Myocyte (in vitro differentiated cells): Measurements from ENCODE around the gene TMEM208. TPM values are rescaled to one million over a fixed set of nuclear protein-coding genes. Genes with fewer than 3 reads are reported as not detected.
A peak's percentile ranks its signal among the peaks of the same experiment; 100 is the strongest.

Source experiments
- DNase-seq: peaks from one replicate; pipeline ENCODE4 v3.0.0-alpha.2; 2012; ENCODE audit warnings: low read depth
- total RNA-seq: library from RNA; depleted of rRNA; stranded (reverse); fragments of >200 nt; gene quantifications from 2 replicates; pipeline ENCODE4 v1.2.3, GENCODE V29; 2014

Gene TMEM208
- total RNA-seq, 1 donor from 2014 or later = 31.6 TPM

DNA sequence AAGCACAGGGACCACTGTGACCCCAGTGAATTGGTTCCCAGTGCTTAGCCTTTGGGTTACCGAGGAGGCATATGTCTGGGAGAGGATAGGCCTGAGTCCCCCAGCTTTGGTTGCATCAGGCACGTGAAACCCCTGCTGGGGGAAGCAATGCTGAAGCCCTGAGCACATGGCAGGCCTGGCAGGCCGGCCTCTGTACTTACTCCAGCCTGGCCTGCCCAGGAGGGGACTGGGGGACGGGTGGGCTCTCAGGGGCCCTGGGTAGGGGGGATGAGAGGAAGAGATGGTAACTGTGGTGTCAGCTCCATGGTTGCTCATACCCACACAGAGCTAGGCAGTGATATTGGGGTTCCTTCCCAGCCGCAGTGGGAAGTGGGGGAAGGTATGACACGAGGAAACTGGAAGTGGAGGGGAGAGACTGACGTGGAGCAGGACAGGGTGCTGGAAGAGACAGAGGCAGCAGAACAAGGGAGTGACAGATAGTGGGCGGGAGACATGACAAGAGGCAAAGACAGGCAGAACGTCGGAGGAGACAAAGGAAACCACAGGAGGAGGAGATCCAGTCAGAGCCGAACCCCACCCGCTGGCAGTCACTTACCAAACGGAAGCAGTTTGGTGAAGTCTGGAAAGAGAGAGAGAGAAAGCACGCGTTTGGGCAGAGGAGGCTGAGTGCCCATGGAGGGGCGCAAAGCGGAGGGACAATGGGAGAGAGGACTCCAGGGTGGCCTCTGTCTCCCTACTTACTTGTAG is 9.1 kb downstream of the TMEM208 start:
- DNase-seq = no peak

- DNase-seq = no peak
These were observed 9.8 kb downstream of the TMEM208 start for GRCh38 chr16:67236563-67237395.

GRCh38 chr16:67237396-67238277 is 10.7 kb downstream of the TMEM208 start:
- DNase-seq = no peak

DNA sequence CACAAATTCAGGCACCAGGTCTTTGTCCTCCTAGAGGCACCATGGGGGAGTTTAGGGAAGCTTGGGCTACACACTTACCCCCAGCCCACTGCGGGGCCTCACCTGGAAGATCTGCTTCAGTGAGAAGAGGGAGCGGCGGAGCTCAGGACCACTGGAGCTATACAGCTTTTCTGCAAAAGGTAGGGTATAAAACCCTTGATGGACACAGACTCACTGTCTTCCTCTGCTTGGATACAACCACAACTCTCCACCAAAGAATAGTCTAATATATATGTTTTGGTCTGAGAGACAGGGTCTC is 11.3 kb downstream of the TMEM208 start:
- no peak for DNase-seq

GRCh38 chr16:67238806-67239470 is 12.0 kb downstream of the TMEM208 start:
- DNase-seq = no peak

GRCh38 chr16:67240506-67240905 is 13.6 kb downstream of the TMEM208 start:
- no peak for DNase-seq

DNA sequence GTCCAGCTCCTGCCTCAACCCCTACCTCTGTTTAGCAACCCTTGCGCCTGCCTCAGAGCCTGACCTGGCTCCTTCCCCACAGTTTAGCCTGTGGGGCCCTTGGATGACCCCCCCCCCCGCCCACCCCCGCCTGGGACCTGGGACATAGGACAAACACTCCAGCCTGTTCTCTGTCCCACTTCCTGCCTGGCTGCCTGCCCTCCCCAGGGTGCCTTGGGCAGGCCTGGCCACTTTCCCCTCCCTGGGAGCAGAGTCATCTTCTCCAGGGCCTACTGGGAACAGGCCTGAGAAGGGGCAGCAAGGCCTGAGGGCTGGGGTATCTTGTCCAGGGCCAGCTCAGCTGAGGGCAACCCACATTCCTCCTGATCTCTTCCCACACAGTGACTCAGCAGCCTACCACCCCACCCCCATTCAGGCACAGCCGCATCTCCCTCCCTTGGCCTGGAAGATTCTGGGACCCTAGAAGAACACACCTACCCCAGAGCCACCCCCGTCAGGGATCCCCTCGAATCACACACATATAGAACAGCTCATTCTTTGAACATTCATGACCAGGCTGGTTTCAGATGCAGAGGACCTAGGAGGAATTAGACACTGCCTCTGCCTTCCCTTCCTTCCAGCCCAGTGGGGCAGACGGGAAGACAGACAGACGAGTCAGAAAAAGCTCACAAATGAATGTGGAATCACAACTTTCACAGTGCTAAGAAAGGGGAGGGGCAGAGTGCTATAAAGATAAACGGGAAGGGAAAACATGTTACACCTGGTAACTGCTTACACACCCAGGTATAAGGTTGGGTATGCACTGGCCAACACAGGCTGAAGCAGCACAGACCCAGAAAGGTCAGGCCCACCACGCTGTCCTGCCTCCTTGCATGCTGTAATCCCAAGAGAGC is 14.3 kb downstream of the TMEM208 start:
- peak; percentile 92 for DNase-seq

- DNase-seq = no peak
These were observed 15.3 kb downstream of the TMEM208 start for GRCh38 chr16:67242138-67242730.

GRCh38 chr16:67243481-67243880 is 16.6 kb downstream of the TMEM208 start:
- no peak for DNase-seq

- peak; percentile 98 for DNase-seq
These were observed 17.7 kb downstream of the TMEM208 start for GRCh38 chr16:67244387-67245185.

DNA sequence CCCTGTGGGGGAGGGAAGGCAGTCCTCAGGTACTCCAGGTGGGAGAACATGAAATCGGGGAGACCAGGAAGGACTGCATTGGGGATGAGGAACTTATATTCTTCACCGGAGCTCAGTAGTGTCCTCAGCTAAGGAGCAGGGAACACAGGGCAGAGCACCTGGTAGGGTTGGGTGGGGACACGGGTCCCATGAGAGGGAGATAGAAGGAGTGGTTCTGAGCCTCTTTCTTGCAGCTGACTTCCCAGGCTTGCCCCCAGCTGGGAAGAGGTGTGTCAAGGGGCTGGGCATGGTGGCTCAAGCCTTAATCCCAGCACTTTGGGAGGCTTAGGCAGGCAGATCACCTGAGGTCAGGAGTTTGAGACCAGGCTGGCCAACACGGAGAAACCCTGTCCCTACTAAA is 18.3 kb downstream of the TMEM208 start:
- no peak for DNase-seq

- no peak for DNase-seq
These were observed 18.7 kb downstream of the TMEM208 start for GRCh38 chr16:67245674-67246080.

DNA sequence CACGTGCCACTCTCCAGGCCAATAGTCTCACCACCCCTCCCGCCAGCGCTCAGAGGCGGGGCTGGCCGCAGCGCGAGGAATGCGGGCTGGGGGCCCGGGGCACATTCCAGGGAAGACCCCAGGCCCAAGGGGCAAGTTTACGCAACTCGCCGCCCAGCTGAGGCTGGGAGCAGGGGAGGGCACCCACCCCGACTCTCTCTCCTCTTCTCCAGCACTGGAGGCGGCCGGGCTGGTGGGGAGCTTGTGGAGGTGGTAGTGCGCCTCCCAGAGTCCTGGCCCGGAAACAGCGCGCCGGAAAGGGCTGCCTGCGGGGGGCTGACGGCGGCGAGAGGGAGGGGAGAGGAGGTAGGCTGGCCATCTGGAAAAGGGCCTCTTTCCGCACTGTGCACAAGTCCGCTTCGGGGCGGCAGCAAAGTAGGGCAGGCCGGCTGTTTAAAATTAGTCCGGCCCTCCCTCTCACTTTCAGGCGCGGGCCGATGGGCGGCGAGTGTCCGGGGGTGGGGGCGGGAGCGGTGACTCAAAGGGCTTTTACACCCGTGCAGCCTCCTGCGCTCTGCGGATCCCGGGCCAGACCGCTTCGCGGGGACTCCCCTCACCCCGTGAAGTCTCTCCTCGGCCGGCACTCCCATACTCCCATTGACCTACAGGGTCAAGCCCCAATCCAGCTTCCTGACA is 19.3 kb downstream of the TMEM208 start:
- peak; percentile 87 for DNase-seq

GRCh38 chr16:67246756-67247191 is 19.8 kb downstream of the TMEM208 start:
- DNase-seq = no peak

DNA sequence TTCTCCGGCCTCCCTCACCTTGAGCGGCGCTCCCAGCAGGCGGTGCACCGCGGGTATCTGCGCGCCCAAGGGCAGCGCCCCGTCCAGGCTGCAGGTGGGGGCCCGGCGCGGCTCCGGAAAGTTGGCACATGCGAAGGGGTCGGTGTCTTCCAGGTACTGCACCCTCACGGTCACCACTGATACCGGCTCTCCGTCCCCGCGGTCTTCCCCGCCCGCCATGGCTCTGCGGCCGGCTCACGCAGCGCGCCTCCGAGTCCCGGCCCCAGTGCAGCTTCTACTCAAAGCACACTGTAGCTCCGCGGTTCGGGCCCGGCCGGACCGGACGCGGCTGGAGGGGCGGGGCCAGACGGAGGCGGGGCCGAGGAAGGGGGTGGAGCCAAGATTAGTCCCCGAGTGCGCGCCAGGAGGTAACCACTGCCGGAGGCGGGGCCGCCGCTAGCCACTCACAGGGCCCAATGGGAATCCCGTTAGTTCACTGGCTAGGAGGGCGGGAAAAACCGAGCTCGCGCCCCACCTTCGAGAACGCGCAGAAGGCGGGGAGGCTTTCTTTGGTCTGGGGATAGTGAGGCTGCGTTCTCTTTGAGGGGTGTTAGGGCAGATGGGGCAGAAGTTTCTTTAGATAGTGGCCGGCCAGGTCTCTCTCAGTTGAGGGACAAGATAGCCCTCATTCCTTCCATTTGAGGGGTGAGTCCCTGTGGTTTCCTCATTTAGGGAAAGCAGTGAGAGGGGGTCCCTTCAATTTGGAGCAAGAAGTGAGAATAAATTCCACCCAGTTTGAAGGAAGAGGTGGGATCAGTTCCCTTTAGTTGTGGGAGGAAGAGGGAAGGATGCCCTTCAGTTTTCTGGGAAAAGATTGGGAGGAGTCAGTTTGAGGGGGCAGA is 20.5 kb downstream of the TMEM208 start, which contains the start of gene FHOD1:
Gene FHOD1, minus strand, starts transcription at position 290 of the 881 bp plus-strand sequence. Its CDS starts 71 bp downstream, at position 219.
- peak; percentile 94 for DNase-seq

DNA sequence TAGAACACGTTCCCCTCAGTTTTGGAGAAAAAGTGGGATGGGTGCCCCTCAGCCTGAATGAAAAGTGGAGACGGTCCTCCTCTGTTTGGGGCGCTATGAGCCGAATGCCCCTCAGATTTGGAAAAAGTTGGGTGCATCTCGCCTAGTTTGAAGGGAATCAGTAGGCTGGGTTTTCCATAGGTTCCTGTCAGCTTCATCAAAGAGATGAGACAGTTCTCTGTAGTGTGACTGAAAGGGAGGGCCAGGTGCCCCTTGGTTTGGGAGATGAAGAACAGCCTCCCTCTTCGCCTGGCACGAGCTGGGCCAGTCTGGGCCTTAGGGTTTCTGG is 21.1 kb downstream of the TMEM208 start:
- DNase-seq = no peak
